ENCODE measurements around the gene WWOX.

GRCh38 chr16:78192734-78193488, 93.5 kb downstream of the WWOX start:
- TF ChIP-seq EZH2 (IDR thresholded peaks at IDR 0.05; ENCODE audit: borderline replicate concordance) = no peak
- no peak for TF ChIP-seq CTCF (IDR thresholded peaks at IDR 0.05; ENCODE audit: poor library complexity)
- TF ChIP-seq EZH2phosphoT487 (IDR thresholded peaks at IDR 0.05; ENCODE audit: low read depth, severe bottlenecking, unreplicated experiment) = no peak

All from hepatocyte (in vitro differentiated cells).